Lower leg skin (tissue), 4 donors: ENCODE results near the gene SAPCD2. TPM values are rescaled to one million over a fixed set of nuclear protein-coding genes. Genes with fewer than 3 reads are reported as not detected.
"Not testable (repeated sequence)": the region's sequence is repeated elsewhere in the genome, so short reads cannot be mapped to it uniquely, and the experiment has no call there.

Experiments used
- DNase-seq, 2 donors: peaks; one replicate each; pipeline ENCODE4 v3.0.0-alpha.2; 2019; ENCODE audit warnings: low spot score in 2 of 2
- H3K4me3 ChIP-seq: fragments of 200-600 bp; sonication (generic); 2 replicates; pipeline ENCODE4 v1.5.1; 2017; ENCODE audit warnings: mild to moderate bottlenecking, low read depth; ENCODE audit not compliant: poor library complexity, severe bottlenecking
- POLR2A ChIP-seq, 2 donors: fragments of 450-650 bp; IDR thresholded peaks; one replicate each; pipeline ENCODE4 v1.6.1; 2016 to 2017; ENCODE audit warnings: antibody characterized with exemption in 2 of 2, mild to moderate bottlenecking in 1 of 2, moderate library complexity in 1 of 2
- WGBS, 2 donors: methylation state at CpG; one replicate each; pipeline ENCODE4 v1.1.5; 2018; 5-methylcytosine and 5-hydroxymethylcytosine counted together
- intact Hi-C: fragments of 100-400 bp; cut with DNase I; formaldehyde crosslinking; loops from one replicate; pipeline ENCODE4 v1.15.0; 2023; ENCODE audit warnings: low total_unique reads
- total RNA-seq, 4 donors: library from RNA; depleted of rRNA; stranded (reverse); fragments of >200 nt; gene quantifications; one replicate each; pipeline ENCODE4 v1.1.0, GENCODE V29; 2016
- TF ChIP-seq, protein P1 (sequence below), 3 donors: fragments of 450-650 bp; IDR thresholded peaks; one replicate each; pipeline ENCODE4 v1.5.1; 2016; ENCODE audit warnings: antibody characterized with exemption in 3 of 3, mild to moderate bottlenecking in 3 of 3, moderate library complexity in 2 of 3

The SAPCD2 gene, protein sequence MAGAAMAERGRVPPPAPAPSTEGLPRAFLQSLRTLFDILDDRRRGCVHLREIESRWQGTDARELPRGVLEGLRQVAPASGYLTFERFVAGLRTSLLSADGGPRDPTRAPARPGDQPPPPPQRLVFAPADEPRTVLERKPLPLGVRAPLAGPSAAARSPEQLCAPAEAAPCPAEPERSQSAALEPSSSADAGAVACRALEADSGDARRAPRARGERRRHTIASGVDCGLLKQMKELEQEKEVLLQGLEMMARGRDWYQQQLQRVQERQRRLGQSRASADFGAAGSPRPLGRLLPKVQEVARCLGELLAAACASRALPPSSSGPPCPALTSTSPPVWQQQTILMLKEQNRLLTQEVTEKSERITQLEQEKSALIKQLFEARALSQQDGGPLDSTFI
- 10 to 100 TPM in 2 of 4 donors, 1 to 10 TPM in 2; 5.7 to 25.6 (median 13.7) TPM for total RNA-seq

DNA sequence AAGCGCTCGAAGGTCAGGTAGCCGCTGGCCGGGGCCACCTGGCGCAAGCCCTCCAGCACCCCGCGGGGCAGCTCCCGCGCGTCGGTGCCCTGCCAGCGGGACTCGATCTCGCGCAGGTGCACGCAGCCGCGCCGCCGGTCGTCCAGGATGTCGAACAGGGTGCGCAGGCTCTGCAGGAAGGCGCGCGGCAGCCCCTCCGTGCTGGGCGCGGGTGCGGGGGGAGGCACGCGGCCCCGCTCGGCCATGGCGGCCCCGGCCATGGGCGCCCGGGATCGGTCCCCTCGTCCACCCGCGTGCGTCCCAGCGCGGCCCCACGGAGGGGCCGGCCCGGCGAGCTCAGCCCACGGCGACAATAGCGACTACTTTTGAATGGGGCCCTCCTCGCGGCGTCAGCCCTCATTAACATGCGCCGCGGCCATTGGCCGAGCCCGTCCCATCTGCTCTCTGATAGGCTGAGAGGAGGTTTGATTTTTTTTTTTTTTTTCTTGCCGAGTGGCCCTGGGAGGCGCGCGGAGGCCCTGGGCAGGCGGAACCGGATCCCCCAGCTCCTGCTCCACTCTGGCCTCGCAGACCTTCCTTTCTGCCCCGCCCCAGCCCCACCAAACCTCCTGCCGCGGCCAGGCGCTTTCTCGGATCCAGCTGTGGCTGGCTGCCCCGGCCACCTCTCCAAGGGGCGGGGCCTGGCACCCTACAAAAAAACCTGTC, at the start of gene SAPCD2:
Gene SAPCD2 (minus strand): TSS at position 357 of the 705 bp plus-strand sequence. CDS start 97 bp downstream, at position 260.
- DNase-seq, result peak; percentile 85 to 97
- peak within 1 kb of the TSS; percentile 7 for H3K4me3 ChIP-seq
- WGBS, 2 donors, result 0 to 1% methylated on average over 30 to 35 of the region's 74 CpGs
- no peak for TF ChIP-seq POLR2A (IDR thresholded peaks at IDR 0.05)
- TF ChIP-seq, protein P1, sequence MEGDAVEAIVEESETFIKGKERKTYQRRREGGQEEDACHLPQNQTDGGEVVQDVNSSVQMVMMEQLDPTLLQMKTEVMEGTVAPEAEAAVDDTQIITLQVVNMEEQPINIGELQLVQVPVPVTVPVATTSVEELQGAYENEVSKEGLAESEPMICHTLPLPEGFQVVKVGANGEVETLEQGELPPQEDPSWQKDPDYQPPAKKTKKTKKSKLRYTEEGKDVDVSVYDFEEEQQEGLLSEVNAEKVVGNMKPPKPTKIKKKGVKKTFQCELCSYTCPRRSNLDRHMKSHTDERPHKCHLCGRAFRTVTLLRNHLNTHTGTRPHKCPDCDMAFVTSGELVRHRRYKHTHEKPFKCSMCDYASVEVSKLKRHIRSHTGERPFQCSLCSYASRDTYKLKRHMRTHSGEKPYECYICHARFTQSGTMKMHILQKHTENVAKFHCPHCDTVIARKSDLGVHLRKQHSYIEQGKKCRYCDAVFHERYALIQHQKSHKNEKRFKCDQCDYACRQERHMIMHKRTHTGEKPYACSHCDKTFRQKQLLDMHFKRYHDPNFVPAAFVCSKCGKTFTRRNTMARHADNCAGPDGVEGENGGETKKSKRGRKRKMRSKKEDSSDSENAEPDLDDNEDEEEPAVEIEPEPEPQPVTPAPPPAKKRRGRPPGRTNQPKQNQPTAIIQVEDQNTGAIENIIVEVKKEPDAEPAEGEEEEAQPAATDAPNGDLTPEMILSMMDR (IDR thresholded peaks at IDR 0.05), result no peak
- intact Hi-C loops, result no loop called here

DNA sequence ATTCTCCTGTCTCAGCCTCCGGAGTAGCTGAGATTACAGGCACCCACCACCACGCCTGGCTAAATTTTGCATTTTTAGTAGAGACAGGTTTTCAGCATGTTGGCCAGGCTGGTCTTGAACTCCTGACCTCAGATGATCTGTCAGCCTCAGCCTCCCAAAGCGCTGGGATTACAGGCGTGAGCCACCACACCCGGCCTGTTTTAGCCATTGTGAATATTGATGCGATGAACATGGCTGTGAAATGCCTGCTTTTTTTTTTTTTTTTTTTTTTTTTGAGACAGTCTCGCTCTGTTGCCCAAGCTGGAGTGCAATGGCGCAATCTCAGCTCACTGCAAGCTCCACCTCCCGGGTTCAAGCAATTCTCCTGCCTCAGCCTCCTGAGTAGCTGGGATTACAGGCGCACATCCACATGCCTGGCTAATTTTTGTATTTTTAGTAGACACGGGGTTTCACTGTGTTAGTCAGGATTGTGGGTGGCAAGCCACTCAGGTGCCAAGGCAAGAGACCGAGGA, 47.8 kb upstream of the SAPCD2 start:
- intact Hi-C loops, result loop anchor here (5.0 kb wide), 1 partner anchor 109 kb away; the partner anchor contains the start of genes CYSRT1 and RNF224
- DNase-seq, H3K4me3 ChIP-seq: not testable (repeated sequence)
- 74 to 81% methylated on average over 12 of the region's 12 CpGs for WGBS, 2 donors

DNA sequence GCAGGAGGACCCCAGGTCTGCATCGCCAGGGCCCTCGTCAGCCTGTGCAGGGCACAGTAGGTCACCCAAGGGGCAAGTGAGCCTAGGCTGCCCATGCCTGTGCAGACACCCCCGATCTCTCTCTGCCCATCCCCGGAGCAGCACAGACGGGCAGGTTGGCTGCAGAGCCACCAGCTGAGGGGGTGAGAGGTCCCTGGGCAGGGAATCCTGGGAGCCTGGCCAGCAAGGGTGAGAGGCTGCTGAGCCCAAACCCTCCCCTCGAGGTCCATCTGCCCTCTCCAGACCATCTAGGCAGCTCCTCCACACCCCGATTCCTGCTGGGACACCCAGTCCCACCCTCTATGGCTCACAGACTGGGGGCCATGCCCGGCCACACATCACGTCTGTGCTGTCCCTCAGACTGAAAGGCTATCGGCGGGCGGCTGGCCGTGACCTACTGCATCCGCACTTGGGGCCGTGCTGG, 46.9 kb upstream of the SAPCD2 start:
- no peak for DNase-seq
- intact Hi-C loops, result loop anchor here (5.0 kb wide), 1 partner anchor 110 kb away; the partner anchor contains the start of genes CYSRT1 and RNF224
- WGBS, 2 donors, result 84 to 86% methylated on average over 15 of the region's 15 CpGs
- TF ChIP-seq, protein P1 (IDR thresholded peaks at IDR 0.05), result no peak
- no peak for TF ChIP-seq POLR2A (IDR thresholded peaks at IDR 0.05)
- H3K4me3 ChIP-seq, result no peak overlapping the region

DNA sequence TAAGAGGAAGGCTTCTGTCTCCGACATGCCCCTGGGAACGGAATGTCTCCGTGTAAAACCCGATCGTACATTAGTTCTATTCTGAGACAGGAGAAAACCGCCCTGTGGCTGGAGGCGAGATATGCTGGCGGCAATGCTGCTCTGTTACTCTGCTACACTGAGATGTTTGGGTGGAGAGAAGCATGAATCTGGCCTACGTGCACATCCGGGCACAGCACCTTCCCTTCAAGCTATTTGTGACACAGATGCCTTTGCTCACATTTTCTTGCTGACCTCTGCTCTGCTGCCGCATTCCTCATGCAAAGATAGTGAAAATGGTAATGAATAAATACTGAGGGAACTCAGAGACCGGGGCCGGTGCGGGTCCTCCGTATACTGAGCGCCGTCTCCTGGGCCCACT, 46.4 kb upstream of the SAPCD2 start:
- no peak overlapping the region for H3K4me3 ChIP-seq
- no peak for TF ChIP-seq POLR2A (IDR thresholded peaks at IDR 0.05)
- TF ChIP-seq, protein P1 (IDR thresholded peaks at IDR 0.05), result no peak
- intact Hi-C loops, result loop anchor here (5.0 kb wide), 1 partner anchor 111 kb away; the partner anchor contains the start of genes CYSRT1 and RNF224
- WGBS, 2 donors, result 62 to 65% methylated on average over 17 of the region's 17 CpGs
- no peak for DNase-seq

DNA sequence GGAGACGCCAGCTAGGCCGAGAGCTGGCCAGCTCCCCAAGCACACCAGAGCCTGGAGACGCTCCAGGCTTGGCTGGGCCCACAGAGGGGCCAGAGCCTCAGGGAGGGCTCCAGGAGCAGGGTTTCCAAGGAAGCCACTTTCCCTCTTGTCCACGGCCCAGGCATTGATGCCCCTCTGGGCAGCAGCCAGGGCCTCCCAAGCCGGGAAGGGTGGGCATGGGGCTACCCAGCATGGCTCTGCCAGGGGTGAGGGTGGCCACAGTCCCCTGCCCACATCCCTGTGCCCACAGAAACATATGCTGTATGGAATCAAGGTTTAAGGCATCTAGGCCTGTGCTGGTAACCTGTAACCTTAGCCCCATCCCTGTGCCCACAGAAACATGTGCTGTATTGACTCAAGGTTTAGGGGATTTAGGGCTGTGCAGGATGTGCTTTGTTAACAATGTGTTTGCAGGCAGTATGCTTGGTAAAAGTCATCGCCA, 45.7 kb upstream of the SAPCD2 start:
- 42 to 50% methylated on average over 5 to 6 of the region's 6 CpGs for WGBS, 2 donors
- TF ChIP-seq POLR2A (IDR thresholded peaks at IDR 0.05), result no peak
- TF ChIP-seq, protein P1 (IDR thresholded peaks at IDR 0.05), result no peak
- H3K4me3 ChIP-seq, result no peak overlapping the region
- intact Hi-C loops, result loop anchor here (5.0 kb wide), 1 partner anchor 111 kb away; the partner anchor contains the start of genes CYSRT1 and RNF224
- no peak for DNase-seq
